ENCODE results near the gene EDAR.

- no peak for TF ChIP-seq EZH2 (IDR thresholded peaks at IDR 0.05; ENCODE audit: low read length)
- TF ChIP-seq CTCF (optimal IDR thresholded peaks at IDR 0.05 in 1 of 3, IDR thresholded peaks at IDR 0.05 in 1 of 3, conservative IDR thresholded peaks at IDR 0.05 in 1 of 3; ENCODE audit: extremely low read depth in 1 of 3, insufficient read depth in 2 of 3, low read length in 3 of 3) = no peak
These were observed 69.2 kb downstream of the EDAR start for GRCh38 chr2:108919571-108920373.
